DND-41 (cell line): Measurements from ENCODE around the gene KIF24.
A peak's percentile ranks its signal among the peaks of the same experiment; 100 is the strongest.

Source experiments
- ATAC-seq: fragments of 200-7000 bp; cut with Tn5 transposase; 3 replicates; pipeline ENCODE4 v1.9.1; 2021; ENCODE audit warnings: low read depth; ENCODE audit not compliant: insufficient read depth
- DNase-seq: peaks from one replicate; pipeline ENCODE4 v3.0.0-alpha.2; 2020
- H2AFZ ChIP-seq: 2 replicates; pipeline ENCODE4 v1.6.0; 2012; ENCODE audit warnings: low read depth, low read length
- H3K27ac ChIP-seq: 2 replicates; pipeline ENCODE4 v1.5.1; 2012; ENCODE audit warnings: low read length, inconsistent platforms
- H3K27me3 ChIP-seq: fragments of 200-600 bp; sonication (generic); 2 replicates; pipeline ENCODE4 v1.6.0; 2012; ENCODE audit warnings: low read length, mild to moderate bottlenecking, inconsistent platforms; ENCODE audit not compliant: insufficient read depth, poor library complexity
- H3K36me3 ChIP-seq: 2 replicates; pipeline ENCODE4 v1.5.1; 2012; ENCODE audit warnings: low read length, inconsistent platforms; ENCODE audit not compliant: insufficient read depth
- H3K4me1 ChIP-seq: 2 replicates; pipeline ENCODE4 v1.5.1; 2012; ENCODE audit warnings: mild to moderate bottlenecking, low read length; ENCODE audit not compliant: insufficient read depth
- H3K4me2 ChIP-seq: 2 replicates; pipeline ENCODE4 v1.6.0; 2012; ENCODE audit warnings: mild to moderate bottlenecking, moderate library complexity, low read length, inconsistent platforms; ENCODE audit not compliant: insufficient read depth
- H3K4me3 ChIP-seq, 2 experiments: fragments of 200-600 bp in 1 of 2; shearing (Covaris generic) in 1 of 2; 2 replicates each; pipeline ENCODE4 v1.5.1; 2012 to 2016; ENCODE audit warnings: inconsistent platforms in 2 of 2, low read length in 2 of 2, mild to moderate bottlenecking in 2 of 2, low read depth in 1 of 2, moderate library complexity in 1 of 2
- H3K79me2 ChIP-seq: 2 replicates; pipeline ENCODE4 v1.6.0; 2012; ENCODE audit warnings: low read length, inconsistent platforms; ENCODE audit not compliant: insufficient read depth
- H3K9ac ChIP-seq: 2 replicates; pipeline ENCODE4 v1.6.0; 2012; ENCODE audit warnings: low read depth, mild to moderate bottlenecking, inconsistent platforms, low read length, moderate library complexity
- H3K9me3 ChIP-seq: 2 replicates; pipeline ENCODE4 v1.5.1; 2012; ENCODE audit warnings: low read length, moderate library complexity, mild to moderate bottlenecking, inconsistent platforms; ENCODE audit not compliant: insufficient read depth, severe bottlenecking
- H4K20me1 ChIP-seq: 2 replicates; pipeline ENCODE4 v1.6.0; 2012; ENCODE audit warnings: low read length; ENCODE audit not compliant: insufficient read depth
- EZH2 ChIP-seq: IDR thresholded peaks from 3 replicates; pipeline ENCODE4 v1.6.1; 2012; ENCODE audit warnings: borderline replicate concordance, low read depth, mild to moderate bottlenecking, moderate library complexity, low read length, inconsistent platforms; ENCODE audit not compliant: severe bottlenecking
- TF ChIP-seq, protein P1 (sequence below): IDR thresholded peaks from 2 replicates; pipeline ENCODE4 v1.5.1; 2012; ENCODE audit warnings: borderline replicate concordance, low read length, moderate library complexity, mild to moderate bottlenecking; ENCODE audit not compliant: poor library complexity, severe bottlenecking; ENCODE audit errors: extremely low read depth

KIF24 gene

DNA sequence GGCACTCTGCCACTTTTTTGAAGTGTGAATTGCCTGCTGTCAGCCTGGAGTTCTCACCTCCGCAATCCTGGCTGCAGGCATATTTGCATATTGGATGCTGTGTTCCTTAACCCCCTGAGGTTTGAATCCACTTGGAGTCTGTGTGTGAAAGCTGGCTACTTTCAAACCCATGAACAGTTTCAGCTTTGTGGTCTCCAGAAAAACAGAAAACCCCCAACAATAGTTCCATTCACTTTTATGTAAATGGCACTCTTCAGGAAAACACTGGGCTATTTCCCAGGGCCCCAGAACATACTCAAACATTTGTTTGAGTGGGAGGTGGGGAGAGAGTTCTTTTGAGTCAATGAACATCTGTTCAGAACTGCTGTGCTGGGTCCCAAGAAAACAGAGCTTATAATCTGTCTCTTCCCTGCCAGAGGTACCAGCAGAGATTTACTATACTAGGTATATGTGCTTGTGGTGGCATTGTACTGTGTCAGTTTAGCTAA lies 5.3 kb upstream of the KIF24 start:
- no peaks in the 10 kb centered on the region for H3K9me3 ChIP-seq
- TF ChIP-seq EZH2 = no peak
- TF ChIP-seq, protein P1, sequence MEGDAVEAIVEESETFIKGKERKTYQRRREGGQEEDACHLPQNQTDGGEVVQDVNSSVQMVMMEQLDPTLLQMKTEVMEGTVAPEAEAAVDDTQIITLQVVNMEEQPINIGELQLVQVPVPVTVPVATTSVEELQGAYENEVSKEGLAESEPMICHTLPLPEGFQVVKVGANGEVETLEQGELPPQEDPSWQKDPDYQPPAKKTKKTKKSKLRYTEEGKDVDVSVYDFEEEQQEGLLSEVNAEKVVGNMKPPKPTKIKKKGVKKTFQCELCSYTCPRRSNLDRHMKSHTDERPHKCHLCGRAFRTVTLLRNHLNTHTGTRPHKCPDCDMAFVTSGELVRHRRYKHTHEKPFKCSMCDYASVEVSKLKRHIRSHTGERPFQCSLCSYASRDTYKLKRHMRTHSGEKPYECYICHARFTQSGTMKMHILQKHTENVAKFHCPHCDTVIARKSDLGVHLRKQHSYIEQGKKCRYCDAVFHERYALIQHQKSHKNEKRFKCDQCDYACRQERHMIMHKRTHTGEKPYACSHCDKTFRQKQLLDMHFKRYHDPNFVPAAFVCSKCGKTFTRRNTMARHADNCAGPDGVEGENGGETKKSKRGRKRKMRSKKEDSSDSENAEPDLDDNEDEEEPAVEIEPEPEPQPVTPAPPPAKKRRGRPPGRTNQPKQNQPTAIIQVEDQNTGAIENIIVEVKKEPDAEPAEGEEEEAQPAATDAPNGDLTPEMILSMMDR = no peak
- no peak overlapping the region for H2AFZ ChIP-seq
- ATAC-seq = no peak
- H3K79me2 ChIP-seq = peaks cover 64% of the 10 kb centered on the region
- DNase-seq = no peak
- peaks cover 10% of the 10 kb centered on the region for H3K36me3 ChIP-seq
- no peak overlapping the region for H3K9ac ChIP-seq
- no peaks in the 10 kb centered on the region for H3K27me3 ChIP-seq
- no peak overlapping the region for H3K4me3 ChIP-seq
- 0 out of 2 replicates have a peak, but pooled peaks cover 6% of the 10 kb centered on the region for H4K20me1 ChIP-seq
- no peak overlapping the region for H3K27ac ChIP-seq
- peaks cover 12% of the 10 kb centered on the region for H3K4me1 ChIP-seq
- H3K4me2 ChIP-seq = no peak overlapping the region

DNA sequence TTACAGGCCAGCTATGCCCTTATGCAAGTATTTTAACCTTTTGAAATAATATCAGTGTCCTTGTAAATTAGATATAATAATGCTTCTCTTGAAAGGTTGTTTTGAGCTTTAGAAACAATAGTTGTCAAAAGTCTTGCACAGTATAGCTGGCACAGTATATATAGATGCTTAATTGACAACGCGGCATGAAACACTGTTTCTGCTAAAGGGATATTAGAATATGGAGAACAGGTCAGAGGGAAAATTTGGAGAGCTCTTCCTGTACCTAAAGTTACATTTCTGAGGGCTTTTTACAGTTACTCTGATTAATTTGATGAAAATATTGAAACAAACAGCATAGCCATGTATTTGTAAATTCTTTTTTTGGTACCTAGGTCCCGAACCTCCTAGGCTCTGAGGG lies 4.8 kb upstream of the KIF24 start:
- Histone ChIP-seq H3K27me3 (no peaks in the 10 kb centered on the region), H3K9ac (no peak overlapping the region), H3K4me3 (no peak overlapping the region), H3K27ac (no peak overlapping the region), H3K4me1 (peaks cover 12% of the 10 kb centered on the region), H2AFZ (no peak overlapping the region), H4K20me1 (0 out of 2 replicates have a peak, but pooled peaks cover 6% of the 10 kb centered on the region), H3K36me3 (peaks cover 5% of the 10 kb centered on the region), H3K79me2 (peaks cover 65% of the 10 kb centered on the region), H3K4me2 (no peak overlapping the region), H3K9me3 (no peaks in the 10 kb centered on the region)
- ATAC-seq = no peak
- no peak for DNase-seq
- TF ChIP-seq, protein P1 = no peak
- no peak for TF ChIP-seq EZH2

DNA sequence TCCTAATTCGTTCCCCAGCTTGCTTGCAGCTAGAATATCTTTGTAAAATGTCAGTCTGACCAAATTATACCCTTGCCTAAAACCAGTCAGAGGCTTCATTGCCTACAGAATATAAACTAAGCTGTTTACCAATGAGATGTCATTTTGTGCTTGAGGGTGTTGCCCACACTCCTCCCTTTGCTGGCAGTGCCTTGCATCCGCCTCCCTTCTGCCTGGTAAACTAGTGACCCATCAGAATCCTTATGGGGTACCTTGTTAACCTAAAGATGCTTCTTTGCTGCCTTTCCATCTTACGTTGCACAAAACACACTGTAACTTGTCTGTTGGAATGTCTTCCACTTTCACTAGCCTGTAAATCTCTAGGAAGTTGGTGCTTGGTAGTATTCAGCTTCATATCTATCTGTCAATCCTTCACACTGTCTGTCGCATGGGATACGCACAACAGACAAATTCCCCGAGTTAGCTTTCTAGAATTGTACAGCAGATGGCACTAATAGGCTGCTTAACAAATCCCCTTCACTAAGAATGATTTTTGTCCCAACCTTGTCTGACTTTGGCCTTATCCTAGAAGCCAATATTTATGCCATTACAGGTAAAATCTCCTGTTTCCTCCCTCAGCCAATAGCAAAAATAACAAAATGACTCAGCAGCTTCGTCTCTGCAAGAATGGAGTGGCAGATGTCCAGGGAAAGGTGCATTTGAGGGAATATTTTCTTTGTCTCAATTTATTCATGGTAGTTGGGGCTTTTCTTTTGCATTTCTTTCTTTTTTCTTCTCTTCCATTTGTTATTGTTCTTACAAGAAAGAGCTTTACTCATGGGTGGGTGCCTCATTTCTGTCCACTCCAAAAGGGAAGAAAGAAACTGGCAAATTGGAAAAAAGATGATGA lies 3.3 kb upstream of the KIF24 start:
- no peak overlapping the region for H3K4me2 ChIP-seq

More for the DNA sequence above, 3.3 kb upstream of the KIF24 start:
- DNase-seq (no peak), ATAC-seq (no peak)
- H3K9me3 ChIP-seq = no peaks in the 10 kb centered on the region
- H3K27ac ChIP-seq = no peak overlapping the region
- no peak overlapping the region for H3K4me3 ChIP-seq
- H3K79me2 ChIP-seq = peaks cover 76% of the 10 kb centered on the region
- TF ChIP-seq EZH2 = no peak
- TF ChIP-seq, protein P1 = peak; percentile 68
- H4K20me1 ChIP-seq = 0 out of 2 replicates have a peak, but pooled peaks cover 6% of the 10 kb centered on the region
- H3K9ac ChIP-seq = no peak overlapping the region
- no peak overlapping the region for H2AFZ ChIP-seq
- peaks cover 21% of the 10 kb centered on the region for H3K4me1 ChIP-seq
- no peaks in the 10 kb centered on the region for H3K27me3 ChIP-seq
- no peaks in the 10 kb centered on the region; the same call in 1 of the 2 replicates for H3K36me3 ChIP-seq
